Liver (tissue), 9 donors: ENCODE data around the gene AP1S1. TPM values are rescaled to one million over a fixed set of nuclear protein-coding genes. Genes with fewer than 3 reads are reported as not detected.

Experiments used
- DNase-seq: peaks from one replicate; pipeline ENCODE4 v3.0.0-alpha.2; 2017; ENCODE audit warnings: low spot score
- H3K27ac ChIP-seq, 2 donors: one replicate each; pipeline ENCODE4 v1.7.0; 2013; ENCODE audit warnings: inconsistent platforms in 2 of 2, low read length in 2 of 2, control low read depth in 1 of 2, low read depth in 1 of 2, mild to moderate bottlenecking in 1 of 2
- H3K27me3 ChIP-seq, 4 donors: one replicate each; pipeline versions ENCODE4 v1.6.1 to v1.7.0; 2013; ENCODE audit warnings: low read length in 3 of 4, inconsistent platforms in 1 of 4, mild to moderate bottlenecking in 1 of 4, moderate library complexity in 1 of 4; ENCODE audit not compliant: control insufficient read depth in 4 of 4, insufficient read depth in 4 of 4
- H3K36me3 ChIP-seq, 4 donors: one replicate each; pipeline versions ENCODE4 v1.6.1 to v1.7.0; 2013; ENCODE audit warnings: low read length in 3 of 4, mild to moderate bottlenecking in 3 of 4, low read depth in 1 of 4, moderate library complexity in 1 of 4; ENCODE audit not compliant: control insufficient read depth in 4 of 4, insufficient read depth in 3 of 4
- H3K4me1 ChIP-seq, 4 donors: one replicate each; pipeline versions ENCODE4 v1.6.1 to v1.7.0; 2013; ENCODE audit warnings: low read length in 3 of 4, mild to moderate bottlenecking in 3 of 4, moderate library complexity in 1 of 4; ENCODE audit not compliant: control insufficient read depth in 4 of 4, insufficient read depth in 4 of 4
- H3K4me3 ChIP-seq, 3 donors: one replicate each; pipeline versions ENCODE4 v1.6.1 to v1.7.0; 2013; ENCODE audit warnings: low read length in 3 of 3, control low read depth in 1 of 3, low read depth in 1 of 3, mild to moderate bottlenecking in 1 of 3
- H3K9ac ChIP-seq, 2 donors: one replicate each; pipeline ENCODE4 v1.7.0; 2013; ENCODE audit warnings: low read length in 2 of 2, mild to moderate bottlenecking in 2 of 2, moderate library complexity in 2 of 2, control low read depth in 1 of 2, low read depth in 1 of 2
- H3K9me3 ChIP-seq, 4 donors: one replicate each; pipeline versions ENCODE4 v1.6.1 to v1.7.0; 2013; ENCODE audit warnings: low read length in 3 of 4; ENCODE audit not compliant: control insufficient read depth in 4 of 4
- SP1 ChIP-seq: IDR thresholded peaks from 2 replicates; pipeline ENCODE4 v1.6.1; 2018; ENCODE audit warnings: antibody characterized with exemption, mild to moderate bottlenecking
- WGBS: extraction: QIAGEN DNeasy Blood & Tissue Kit; methylation state at CpG from one replicate; pipeline ENCODE4 v1.1.7; 2013; 5-methylcytosine and 5-hydroxymethylcytosine counted together
- polyA plus RNA-seq, 2 donors: library from polyadenylated mRNA; stranded (reverse) in 1 of 2; unstranded in 1 of 2; fragments of 200-250 nt in 1 of 2; fragments of >200 nt in 1 of 2; fragmentation: Nextera tagmentation in 1 of 2; extraction: Ambion mirVana in 1 of 2; gene quantifications; one replicate each; pipeline versions ENCODE4 v1.2.1 to v1.2.3, GENCODE V29; 2013 to 2015
- total RNA-seq, 2 donors: library from RNA; depleted of rRNA; stranded (reverse); fragments of >200 nt; gene quantifications; one replicate each; pipeline ENCODE4 v1.2.3, GENCODE V29; 2014
- TF ChIP-seq, protein P1 (sequence below): IDR thresholded peaks from 2 replicates; pipeline ENCODE4 v1.6.1; 2016; ENCODE audit warnings: antibody characterized with exemption, mild to moderate bottlenecking
- TF ChIP-seq, protein P2 (sequence below): IDR thresholded peaks from 2 replicates; pipeline ENCODE4 v1.6.1; 2016; ENCODE audit warnings: antibody characterized with exemption
- donor health status: healthy.
- donor health status: healthy.
- donor health status: healthy.
- donor health status: healthy.
- donor health status: healthy.

AP1S1 gene
- total and polyA plus RNA-seq, 4 donors = 13.8 to 25.7 (median 22.0) TPM

GRCh38 chr7:101164071-101164840, 10.0 kb downstream of the AP1S1 start:
- Histone ChIP-seq H3K27ac (no peak overlapping the region), H3K4me1 (peaks cover 0 to 27% (median 11%) of the 10 kb centered on the region in 4 donors), H3K36me3 (peaks cover 0 to 7% (median 2%) of the 10 kb centered on the region in 4 donors), H3K9ac (no peak overlapping the region), H3K4me3 (peak overlapping the region in 1 of 3 donors; percentile 12), H3K27me3 (peaks cover 7 to 8% (median 7%) of the 10 kb centered on the region in 4 donors), H3K9me3 (no peaks in the 10 kb centered on the region)
- 5% methylated on average over 75 of the region's 75 CpGs for WGBS
- DNase-seq = no peak
- TF ChIP-seq, protein P1, sequence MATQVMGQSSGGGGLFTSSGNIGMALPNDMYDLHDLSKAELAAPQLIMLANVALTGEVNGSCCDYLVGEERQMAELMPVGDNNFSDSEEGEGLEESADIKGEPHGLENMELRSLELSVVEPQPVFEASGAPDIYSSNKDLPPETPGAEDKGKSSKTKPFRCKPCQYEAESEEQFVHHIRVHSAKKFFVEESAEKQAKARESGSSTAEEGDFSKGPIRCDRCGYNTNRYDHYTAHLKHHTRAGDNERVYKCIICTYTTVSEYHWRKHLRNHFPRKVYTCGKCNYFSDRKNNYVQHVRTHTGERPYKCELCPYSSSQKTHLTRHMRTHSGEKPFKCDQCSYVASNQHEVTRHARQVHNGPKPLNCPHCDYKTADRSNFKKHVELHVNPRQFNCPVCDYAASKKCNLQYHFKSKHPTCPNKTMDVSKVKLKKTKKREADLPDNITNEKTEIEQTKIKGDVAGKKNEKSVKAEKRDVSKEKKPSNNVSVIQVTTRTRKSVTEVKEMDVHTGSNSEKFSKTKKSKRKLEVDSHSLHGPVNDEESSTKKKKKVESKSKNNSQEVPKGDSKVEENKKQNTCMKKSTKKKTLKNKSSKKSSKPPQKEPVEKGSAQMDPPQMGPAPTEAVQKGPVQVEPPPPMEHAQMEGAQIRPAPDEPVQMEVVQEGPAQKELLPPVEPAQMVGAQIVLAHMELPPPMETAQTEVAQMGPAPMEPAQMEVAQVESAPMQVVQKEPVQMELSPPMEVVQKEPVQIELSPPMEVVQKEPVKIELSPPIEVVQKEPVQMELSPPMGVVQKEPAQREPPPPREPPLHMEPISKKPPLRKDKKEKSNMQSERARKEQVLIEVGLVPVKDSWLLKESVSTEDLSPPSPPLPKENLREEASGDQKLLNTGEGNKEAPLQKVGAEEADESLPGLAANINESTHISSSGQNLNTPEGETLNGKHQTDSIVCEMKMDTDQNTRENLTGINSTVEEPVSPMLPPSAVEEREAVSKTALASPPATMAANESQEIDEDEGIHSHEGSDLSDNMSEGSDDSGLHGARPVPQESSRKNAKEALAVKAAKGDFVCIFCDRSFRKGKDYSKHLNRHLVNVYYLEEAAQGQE = peak; percentile 93
- TF ChIP-seq, protein P2, sequence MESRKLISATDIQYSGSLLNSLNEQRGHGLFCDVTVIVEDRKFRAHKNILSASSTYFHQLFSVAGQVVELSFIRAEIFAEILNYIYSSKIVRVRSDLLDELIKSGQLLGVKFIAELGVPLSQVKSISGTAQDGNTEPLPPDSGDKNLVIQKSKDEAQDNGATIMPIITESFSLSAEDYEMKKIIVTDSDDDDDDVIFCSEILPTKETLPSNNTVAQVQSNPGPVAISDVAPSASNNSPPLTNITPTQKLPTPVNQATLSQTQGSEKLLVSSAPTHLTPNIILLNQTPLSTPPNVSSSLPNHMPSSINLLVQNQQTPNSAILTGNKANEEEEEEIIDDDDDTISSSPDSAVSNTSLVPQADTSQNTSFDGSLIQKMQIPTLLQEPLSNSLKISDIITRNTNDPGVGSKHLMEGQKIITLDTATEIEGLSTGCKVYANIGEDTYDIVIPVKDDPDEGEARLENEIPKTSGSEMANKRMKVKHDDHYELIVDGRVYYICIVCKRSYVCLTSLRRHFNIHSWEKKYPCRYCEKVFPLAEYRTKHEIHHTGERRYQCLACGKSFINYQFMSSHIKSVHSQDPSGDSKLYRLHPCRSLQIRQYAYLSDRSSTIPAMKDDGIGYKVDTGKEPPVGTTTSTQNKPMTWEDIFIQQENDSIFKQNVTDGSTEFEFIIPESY = no peak

DNA sequence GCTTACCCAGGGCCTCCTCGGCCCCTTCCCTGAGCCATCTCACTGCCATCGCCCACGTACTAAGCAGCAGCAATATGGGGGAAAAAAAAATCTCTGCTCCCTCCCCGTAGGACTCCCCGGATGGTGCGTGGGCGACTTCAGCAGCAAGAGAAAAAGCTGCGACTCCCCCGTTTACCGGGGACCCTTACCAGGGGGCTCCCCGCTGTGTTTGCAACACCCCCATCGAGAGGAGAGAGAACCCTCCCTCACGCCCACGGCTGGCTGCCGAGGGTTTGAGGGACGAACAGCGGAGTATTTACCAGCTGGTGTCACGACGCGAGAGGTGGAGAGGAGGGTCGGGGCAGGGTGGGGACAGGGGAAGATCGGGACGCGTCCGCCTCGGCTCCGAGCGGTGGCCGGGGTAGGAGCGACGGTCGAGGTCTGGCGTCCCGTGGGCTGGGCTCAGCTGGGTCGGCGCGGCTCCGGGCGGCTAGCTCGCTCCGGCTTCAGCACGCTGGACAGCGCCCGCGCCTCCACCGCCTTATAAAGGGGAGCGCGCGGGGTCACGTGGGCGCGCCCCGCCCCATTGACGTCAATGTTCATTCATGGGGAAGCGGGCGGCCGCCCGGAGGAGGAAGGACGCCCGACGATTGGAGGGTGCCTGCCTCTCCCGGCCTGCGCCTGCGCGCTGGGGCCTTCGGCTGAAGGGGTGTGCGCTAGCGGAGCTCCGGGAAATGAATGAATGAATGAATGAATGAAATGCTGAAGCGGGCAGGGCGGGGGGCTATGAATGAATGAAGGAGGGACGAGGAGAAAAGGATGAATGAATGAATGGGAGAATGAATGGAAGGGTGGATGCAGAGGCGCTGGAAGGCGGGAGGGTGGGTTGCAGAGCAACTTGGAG, 11.0 kb downstream of the AP1S1 start, which contains the start of gene VGF:
VGF (minus strand) TSS at position 495 of the 883 bp plus-strand sequence. CDS start 726 bp downstream, outside the sequence.
- Histone ChIP-seq H3K9ac (no peak within 1 kb of the TSS), H3K4me1 (peaks cover 4 to 34% (median 14%) of the 10 kb centered on the region in 4 donors), H3K36me3 (peaks cover 0 to 1% (median under 1%) of the 10 kb centered on the region in 4 donors), H3K4me3 (peak within 1 kb of the TSS in 1 of 3 donors; percentile 12), H3K27me3 (peaks cover 7 to 9% (median 7%) of the 10 kb centered on the region in 4 donors), H3K27ac (no peak within 1 kb of the TSS), H3K9me3 (no peaks in the 10 kb centered on the region)
- TF ChIP-seq, protein P2 = no peak
- TF ChIP-seq, protein P1 = peak; percentile 100
- peak; percentile 30 for TF ChIP-seq SP1
- DNase-seq = peak; percentile 84
- WGBS = 3% methylated on average over 74 of the region's 74 CpGs
